Esophagus squamous epithelium (tissue), 5 donors: Measurements from ENCODE around the gene PBRM1. TPM values are rescaled to one million over a fixed set of nuclear protein-coding genes. Genes with fewer than 3 reads are reported as not detected.
"Not testable (repeated sequence)": the region's sequence is repeated elsewhere in the genome, so short reads cannot be mapped to it uniquely, and the experiment has no call there.

Source experiments
- DNase-seq: peaks from one replicate; lab custom pipeline; 2025; lab: John Stamatoyannopoulos, UW
- H3K27ac ChIP-seq, 4 donors: fragments of 200-600 bp; sonication (generic); one replicate each; pipeline ENCODE4 v1.5.1; 2016 to 2019; ENCODE audit warnings: mild to moderate bottlenecking in 1 of 4
- H3K27me3 ChIP-seq, 4 donors: fragments of 200-600 bp; sonication (generic); 1 replicate in 3 of 4; 2 replicates in 1 of 4; pipeline versions ENCODE4 v1.5.1 to v1.6.0; 2017 to 2021; ENCODE audit warnings: antibody characterized with exemption in 1 of 4
- H3K36me3 ChIP-seq, 3 donors: fragments of 200-600 bp; sonication (generic); one replicate each; pipeline ENCODE4 v1.5.1; 2016 to 2019
- H3K4me1 ChIP-seq, 3 donors: fragments of 200-600 bp; sonication (generic); one replicate each; pipeline ENCODE4 v1.5.1; 2017 to 2019
- H3K4me3 ChIP-seq, 4 donors: fragments of 200-600 bp; sonication (generic); 1 replicate in 3 of 4; 2 replicates in 1 of 4; pipeline ENCODE4 v1.5.1; 2016 to 2019; ENCODE audit warnings: mild to moderate bottlenecking in 2 of 4, moderate library complexity in 1 of 4
- H3K9me3 ChIP-seq, 3 donors: fragments of 200-600 bp; sonication (generic); one replicate each; pipeline ENCODE4 v1.5.1; 2016 to 2019
- POLR2A ChIP-seq, 4 donors: fragments of 450-650 bp; IDR thresholded peaks; one replicate each; pipeline ENCODE4 v1.6.1; 2017; ENCODE audit warnings: antibody characterized with exemption in 4 of 4, mild to moderate bottlenecking in 4 of 4, moderate library complexity in 3 of 4
- WGBS, 2 donors: methylation state at CpG; one replicate each; pipeline ENCODE4 v1.1.5; 2018; 5-methylcytosine and 5-hydroxymethylcytosine counted together
- intact Hi-C: fragments of 100-400 bp; cut with DNase I; formaldehyde crosslinking; loops from one replicate; pipeline ENCODE4 v1.15.0; 2022
- total RNA-seq, 4 donors: library from RNA; depleted of rRNA; stranded (reverse); fragments of >200 nt; gene quantifications; one replicate each; pipeline ENCODE4 v1.1.0, GENCODE V29; 2016
- TF ChIP-seq, protein P1 (sequence below), 6 experiments: fragments of 450-650 bp in 4 of 6; fragments of 200-600 bp in 2 of 6; sonication (generic) in 2 of 6; IDR thresholded peaks; one replicate each; pipeline ENCODE4 v1.5.1; 2016 to 2019; ENCODE audit warnings: antibody characterized with exemption in 6 of 6, mild to moderate bottlenecking in 4 of 6, moderate library complexity in 4 of 6
- donor health status: DM: yes; HTN: yes; CAD: no.

The PBRM1 gene
- total RNA-seq, 4 donors from 2014 or later: 34.0 to 76.4 (median 63.7) TPM

DNA sequence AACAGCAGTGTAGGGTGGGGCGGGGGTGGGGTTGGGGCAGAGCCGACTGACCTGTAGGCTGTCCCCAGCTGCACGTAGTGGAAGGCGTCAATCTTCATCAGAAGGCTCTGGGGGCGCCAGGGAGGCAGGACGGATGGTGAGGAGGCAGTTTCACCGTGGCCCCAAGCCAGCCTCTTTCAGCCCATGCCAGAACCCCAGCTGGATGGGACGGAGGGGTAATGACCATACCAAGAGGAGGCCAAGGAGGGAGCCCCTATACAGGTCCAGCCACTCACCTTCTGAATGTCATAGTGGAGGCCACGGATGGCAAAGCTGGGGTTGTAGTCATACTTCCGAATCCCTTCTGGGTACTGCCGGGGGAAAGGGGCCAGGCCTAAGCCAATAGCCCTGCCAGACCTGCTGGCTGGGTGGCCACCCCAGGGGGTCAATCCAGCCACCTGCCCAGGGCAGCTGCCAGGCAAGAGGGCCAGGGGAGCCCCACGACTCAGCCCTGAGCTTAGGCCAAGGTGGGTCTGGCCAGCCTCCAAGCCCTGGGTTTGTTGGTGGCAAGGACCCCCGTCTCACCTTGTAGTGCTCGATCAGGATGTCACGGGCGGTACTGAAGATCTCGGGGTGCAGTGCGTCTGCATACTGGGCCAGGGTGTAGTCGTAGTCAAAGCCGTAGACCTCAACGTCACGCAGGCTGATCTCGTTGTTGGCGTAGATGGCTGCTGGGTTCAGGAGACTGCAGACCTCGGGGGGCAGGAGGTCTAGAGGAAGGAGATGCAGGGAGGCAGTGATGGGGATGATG lies 156.9 kb downstream of the PBRM1 start:
- no peak for DNase-seq
- intact Hi-C loops: no loop called here
- peaks cover under 1 to 37% (median 16%) of the 10 kb centered on the region in 3 donors for H3K36me3 ChIP-seq
- TF ChIP-seq, protein P1, sequence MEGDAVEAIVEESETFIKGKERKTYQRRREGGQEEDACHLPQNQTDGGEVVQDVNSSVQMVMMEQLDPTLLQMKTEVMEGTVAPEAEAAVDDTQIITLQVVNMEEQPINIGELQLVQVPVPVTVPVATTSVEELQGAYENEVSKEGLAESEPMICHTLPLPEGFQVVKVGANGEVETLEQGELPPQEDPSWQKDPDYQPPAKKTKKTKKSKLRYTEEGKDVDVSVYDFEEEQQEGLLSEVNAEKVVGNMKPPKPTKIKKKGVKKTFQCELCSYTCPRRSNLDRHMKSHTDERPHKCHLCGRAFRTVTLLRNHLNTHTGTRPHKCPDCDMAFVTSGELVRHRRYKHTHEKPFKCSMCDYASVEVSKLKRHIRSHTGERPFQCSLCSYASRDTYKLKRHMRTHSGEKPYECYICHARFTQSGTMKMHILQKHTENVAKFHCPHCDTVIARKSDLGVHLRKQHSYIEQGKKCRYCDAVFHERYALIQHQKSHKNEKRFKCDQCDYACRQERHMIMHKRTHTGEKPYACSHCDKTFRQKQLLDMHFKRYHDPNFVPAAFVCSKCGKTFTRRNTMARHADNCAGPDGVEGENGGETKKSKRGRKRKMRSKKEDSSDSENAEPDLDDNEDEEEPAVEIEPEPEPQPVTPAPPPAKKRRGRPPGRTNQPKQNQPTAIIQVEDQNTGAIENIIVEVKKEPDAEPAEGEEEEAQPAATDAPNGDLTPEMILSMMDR (IDR thresholded peaks at IDR 0.05): no peak
- no peak for TF ChIP-seq POLR2A (IDR thresholded peaks at IDR 0.05)
- 94 to 95% methylated on average over 15 to 16 of the region's 25 CpGs for WGBS, 2 donors
- H3K4me3 ChIP-seq: no peak overlapping the region
- H3K27me3 ChIP-seq: no peaks in the 10 kb centered on the region
- H3K9me3 ChIP-seq: no peaks in the 10 kb centered on the region
- H3K27ac ChIP-seq: no peak overlapping the region
- H3K4me1 ChIP-seq: peaks cover 54 to 96% (median 54%) of the 10 kb centered on the region in 3 donors

GRCh38 chr3:52527732-52528585 lies 157.8 kb downstream of the PBRM1 start:
- H3K27me3 ChIP-seq: no peaks in the 10 kb centered on the region
- no peak overlapping the region for H3K4me3 ChIP-seq
- H3K27ac ChIP-seq: peak overlapping the region in 2 of 4 donors; percentile 88 to 90
- WGBS, 2 donors: 90 to 95% methylated on average over 5 to 6 of the region's 18 CpGs
- H3K36me3 ChIP-seq: peaks cover 6 to 45% (median 19%) of the 10 kb centered on the region in 3 donors
- no peaks in the 10 kb centered on the region for H3K9me3 ChIP-seq
- H3K4me1 ChIP-seq: peaks cover 51 to 92% (median 53%) of the 10 kb centered on the region in 3 donors
- intact Hi-C loops: no loop called here
- no peak for DNase-seq
- TF ChIP-seq, protein P1 (IDR thresholded peaks at IDR 0.05): no peak
- TF ChIP-seq POLR2A (IDR thresholded peaks at IDR 0.05): no peak

GRCh38 chr3:52527039-52527731 lies 158.5 kb downstream of the PBRM1 start:
- intact Hi-C loops: no loop called here
- peaks cover 44 to 84% (median 46%) of the 10 kb centered on the region in 3 donors for H3K4me1 ChIP-seq
- TF ChIP-seq POLR2A (IDR thresholded peaks at IDR 0.05): no peak
- TF ChIP-seq, protein P1 (IDR thresholded peaks at IDR 0.05): no peak

DNA sequence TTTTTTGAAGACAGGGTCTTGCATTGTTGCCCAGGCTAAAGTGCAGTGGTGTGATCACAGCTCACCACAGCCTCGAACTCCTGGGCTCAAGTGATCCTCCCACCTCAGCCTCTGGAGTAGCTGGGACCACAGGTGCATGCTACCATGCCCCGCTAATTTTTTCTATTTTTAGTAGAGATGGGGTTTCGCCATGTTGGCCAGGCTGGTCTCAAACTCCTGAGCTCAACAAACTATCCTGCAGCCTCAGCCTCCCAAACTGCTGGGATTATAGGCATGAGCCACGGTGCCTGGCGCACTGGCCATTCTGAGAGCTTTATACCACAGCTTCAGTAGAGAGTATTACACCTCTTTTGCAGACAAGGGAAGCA lies 159.1 kb downstream of the PBRM1 start:
- DNase-seq, H3K27me3 ChIP-seq, intact Hi-C loops, H3K4me3 ChIP-seq, H3K9me3 ChIP-seq: not testable (repeated sequence)
- Histone ChIP-seq H3K4me1 (peaks cover 38 to 79% (median 40%) of the 10 kb centered on the region in 3 donors), H3K27ac (peak overlapping the region; percentile 79 to 90 (median 86)), H3K36me3 (peaks cover 6 to 51% (median 19%) of the 10 kb centered on the region in 3 donors)
- 64 to 77% methylated on average over 3 of the region's 5 CpGs for WGBS, 2 donors

More at GRCh38 chr3:52527039-52527731, 158.5 kb downstream of the PBRM1 start:
- Histone ChIP-seq H3K9me3 (no peaks in the 10 kb centered on the region), H3K27ac (peak overlapping the region; percentile 79 to 90 (median 86)), H3K36me3 (peaks cover 6 to 51% (median 19%) of the 10 kb centered on the region in 3 donors), H3K4me3 (no peak overlapping the region), H3K27me3 (no peaks in the 10 kb centered on the region)
- WGBS, 2 donors: 78 to 100% methylated on average over 2 to 5 of the region's 14 CpGs
- no peak for DNase-seq
